Measurements from ENCODE around the gene LRRC58. TPM values are rescaled to one million over a fixed set of nuclear protein-coding genes. Genes with fewer than 3 reads are reported as not detected.

The LRRC58 gene
- total and polyA plus RNA-seq, 2 of the 8 experiments (the other 6 are each of a cell fraction or from before 2014, with no cell fraction given), result 4.3 to 15.4 TPM

GRCh38 chr3:120274739-120275167, 74.4 kb downstream of the LRRC58 start (continued):
- no peak for TF ChIP-seq KDM4A (IDR thresholded peaks at IDR 0.05; ENCODE audit: low read depth, low read length, severe bottlenecking)

MicroRNAs within 50 kb of the gene (microRNA counts, 767-probe panel; counts per million panel counts)
- microRNA hsa-miR-198, result 879 counts per million, percentile 95 among the panel's probes with 10 or more counts

Other genes starting within 250 kb of the LRRC58 start
- 1.8 and 2.1 TPM in 2 replicates for gene GPR156, start 64.1 kb downstream of the LRRC58 start, total RNA-seq (2021; fragmentation: NEBNext Ultra II Directional; extraction: Animal tissue kit (Norgen Biotek cat#: 25700))
- gene GPR156, start 64.1 kb downstream of the LRRC58 start, polyA plus RNA-seq (2011; rRNA removed), result 1.1 and 1.6 TPM in 2 replicates
- gene FSTL1, start 101.6 kb upstream of the LRRC58 start, total RNA-seq (2021; fragmentation: NEBNext Ultra II Directional; extraction: Animal tissue kit (Norgen Biotek cat#: 25700)), result 502 and 516 TPM in 2 replicates
- 158 and 168 TPM in 2 replicates for gene FSTL1, start 101.6 kb upstream of the LRRC58 start, polyA plus RNA-seq (2011; rRNA removed)
- gene NDUFB4, start 247.0 kb upstream of the LRRC58 start, total RNA-seq (2021; fragmentation: NEBNext Ultra II Directional; extraction: Animal tissue kit (Norgen Biotek cat#: 25700)), result 184 and 194 TPM in 2 replicates
- 347 and 382 TPM in 2 replicates for gene NDUFB4, start 247.0 kb upstream of the LRRC58 start, polyA plus RNA-seq (2011; rRNA removed)

Data from H1 (cell line).